Breast epithelium (tissue), 3 donors: Measurements from ENCODE around the gene AKTIP.
"Not testable (repeated sequence)": the region's sequence is repeated elsewhere in the genome, so short reads cannot be mapped to it uniquely, and the experiment has no call there.

Experiments used
- CTCF ChIP-seq, 3 donors: fragments of 450-650 bp; IDR thresholded peaks; one replicate each; pipeline ENCODE4 v1.5.1; 2016 to 2017; ENCODE audit warnings: antibody characterized with exemption in 3 of 3, mild to moderate bottlenecking in 3 of 3, moderate library complexity in 3 of 3
- POLR2A ChIP-seq: fragments of 450-650 bp; IDR thresholded peaks from one replicate; pipeline ENCODE4 v1.6.1; 2016; ENCODE audit warnings: antibody characterized with exemption, mild to moderate bottlenecking, moderate library complexity

DNA sequence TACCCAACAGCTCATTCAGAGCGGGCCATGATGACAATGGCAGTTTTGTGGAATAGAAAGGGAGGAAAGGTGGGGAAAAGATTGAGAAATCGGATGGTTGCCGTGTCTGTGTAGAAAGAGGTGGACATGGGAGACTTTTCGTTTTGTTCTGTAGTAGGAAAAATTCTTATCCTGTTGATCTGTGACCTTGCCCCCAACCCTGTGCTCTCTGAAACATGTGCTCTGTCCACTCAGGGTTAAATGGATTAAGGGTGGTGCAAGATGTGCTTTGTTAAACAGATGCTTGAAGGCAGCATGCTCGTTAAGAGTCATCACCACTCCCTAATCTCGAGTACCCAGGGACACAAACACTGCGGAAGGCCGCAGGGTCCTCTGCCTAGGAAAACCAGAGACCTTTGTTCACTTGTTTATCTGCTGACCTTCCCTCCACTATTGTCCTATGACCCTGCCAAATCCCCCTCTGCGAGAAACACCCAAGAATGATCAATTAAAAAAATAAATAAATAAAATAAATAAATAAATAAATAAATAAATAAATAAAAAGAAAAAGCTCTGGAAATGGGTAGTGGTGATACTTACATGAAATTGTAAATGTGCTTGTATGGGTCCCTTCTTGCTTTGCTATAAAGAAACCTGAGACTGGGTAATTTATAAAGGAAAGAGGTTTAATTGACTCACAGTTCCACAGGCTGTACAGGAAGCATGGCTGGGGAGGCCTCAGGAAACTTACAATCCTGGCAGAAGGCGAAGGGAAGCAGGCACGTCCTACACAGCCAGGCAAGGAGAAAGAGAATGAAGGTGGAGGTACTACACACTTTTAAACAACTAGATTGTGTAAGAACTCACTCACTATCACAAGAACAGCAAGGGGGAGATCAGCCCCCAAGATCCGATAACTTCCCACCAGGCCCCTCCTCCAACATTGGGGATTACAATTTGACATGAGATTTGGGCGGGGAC lies 37.0 kb upstream of the AKTIP start:
- not testable (repeated sequence) for TF ChIP-seq CTCF (IDR thresholded peaks at IDR 0.05); POLR2A
